DMS153 (cell line): Measurements from ENCODE around the gene LAMB1.
"Not testable (repeated sequence)": the region's sequence is repeated elsewhere in the genome, so short reads cannot be mapped to it uniquely, and the experiment has no call there.

Source experiments
- DNase-seq: peaks from one replicate; lab custom pipeline; 2025; lab: John Stamatoyannopoulos, UW

LAMB1 gene

DNA sequence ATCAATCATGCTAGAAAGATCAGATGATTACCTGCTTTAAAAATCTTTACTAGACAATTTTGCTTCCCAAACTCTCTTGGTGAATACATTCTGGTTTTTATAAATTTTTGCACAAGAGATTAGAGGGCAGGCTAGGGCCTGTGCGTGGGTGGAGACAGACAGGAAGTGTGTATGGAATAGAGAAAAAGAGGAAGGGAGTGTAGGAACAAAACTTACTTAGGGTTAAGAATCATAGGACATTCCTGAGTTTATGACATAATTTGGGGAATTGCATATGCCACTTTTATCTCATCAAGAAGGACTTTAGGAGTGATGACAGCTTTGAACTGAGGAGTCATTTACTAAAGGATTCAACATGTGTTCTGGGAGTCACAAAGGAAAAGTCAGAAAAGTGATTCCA is 31.3 kb downstream of the LAMB1 start:
- no peak for DNase-seq

DNA sequence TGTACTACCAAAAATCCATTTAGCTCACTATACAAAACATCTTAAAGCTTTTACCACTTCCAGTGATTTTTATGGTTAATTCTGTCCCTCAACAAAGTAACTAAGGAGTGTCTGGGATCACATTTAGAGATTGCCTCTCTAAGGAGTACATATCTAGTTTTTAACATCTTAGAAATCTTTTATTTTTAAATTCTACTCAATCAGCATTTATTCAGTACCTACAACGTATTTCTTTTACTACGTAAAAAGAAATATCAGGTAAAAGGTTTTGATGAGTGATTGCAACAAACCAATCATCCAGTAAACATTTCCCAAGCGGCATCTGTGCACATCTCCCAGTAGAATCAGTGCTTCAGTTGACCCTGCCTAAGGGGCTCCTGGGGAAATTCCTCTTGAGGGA is 31.9 kb downstream of the LAMB1 start:
- no peak for DNase-seq

DNA sequence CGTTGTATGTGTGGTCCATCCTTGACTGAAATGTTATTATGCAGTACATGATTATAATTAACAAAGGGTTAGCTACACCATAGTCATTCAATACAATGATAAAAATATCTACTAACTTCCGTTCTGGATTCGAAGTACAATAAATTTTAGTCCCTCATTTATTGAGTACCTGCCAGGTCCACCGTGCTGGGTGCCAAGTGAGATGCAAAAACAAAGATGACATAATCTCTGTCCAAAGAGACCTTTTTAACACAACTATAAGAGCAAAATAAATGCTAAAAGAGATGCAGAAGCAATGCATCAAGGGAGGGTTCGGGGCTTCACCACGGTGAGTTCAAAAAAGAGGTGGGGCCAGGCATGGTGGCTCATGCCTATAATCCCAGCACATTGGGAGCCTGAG is 33.1 kb downstream of the LAMB1 start:
- no peak for DNase-seq

GRCh38 chr7:107968449-107968848 is 34.5 kb downstream of the LAMB1 start:
- no peak for DNase-seq

GRCh38 chr7:107967420-107967819 is 35.5 kb downstream of the LAMB1 start:
- no peak for DNase-seq

DNA sequence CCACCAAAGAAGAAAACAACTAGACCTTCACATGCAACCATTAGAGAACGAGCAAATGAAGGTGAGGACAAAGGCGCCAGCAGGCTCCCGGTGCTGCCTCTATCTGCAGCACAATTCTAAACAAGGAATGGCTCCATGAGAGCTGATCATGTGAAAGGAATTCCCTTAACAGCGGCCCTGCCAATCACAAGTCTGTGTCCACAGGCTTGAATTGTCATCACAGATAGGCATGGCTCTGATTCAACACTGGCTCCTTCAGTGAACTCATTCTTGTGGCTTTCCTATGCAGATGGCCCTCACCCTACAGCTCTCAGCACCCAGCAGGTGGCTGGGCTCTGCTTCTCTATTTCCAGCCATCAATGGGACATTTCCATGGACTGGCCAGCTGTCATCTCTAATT is 36.2 kb downstream of the LAMB1 start:
- peak; percentile 62 for DNase-seq

- DNase-seq = no peak
Measured at GRCh38 chr7:107964510-107964909, 38.5 kb downstream of the LAMB1 start.

DNA sequence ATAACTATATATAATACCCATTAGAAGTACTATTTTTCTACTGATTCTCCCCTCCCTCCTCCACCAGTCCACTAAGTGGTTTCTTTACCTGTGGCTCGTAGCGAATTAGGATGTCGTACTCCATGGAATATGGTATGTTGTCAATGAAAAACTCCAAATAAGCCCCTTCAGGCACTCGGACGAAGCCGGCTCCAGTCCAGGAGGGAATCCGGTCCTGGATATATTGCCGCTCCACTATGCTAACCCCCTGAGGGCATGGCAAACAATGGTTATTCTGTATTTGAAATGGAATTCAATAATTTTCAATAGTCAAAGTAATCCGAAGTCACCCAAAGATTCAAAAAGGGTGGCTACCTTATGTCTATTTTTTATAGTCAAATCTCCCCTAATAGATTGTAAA is 40.1 kb downstream of the LAMB1 start:
- DNase-seq = no peak

DNA sequence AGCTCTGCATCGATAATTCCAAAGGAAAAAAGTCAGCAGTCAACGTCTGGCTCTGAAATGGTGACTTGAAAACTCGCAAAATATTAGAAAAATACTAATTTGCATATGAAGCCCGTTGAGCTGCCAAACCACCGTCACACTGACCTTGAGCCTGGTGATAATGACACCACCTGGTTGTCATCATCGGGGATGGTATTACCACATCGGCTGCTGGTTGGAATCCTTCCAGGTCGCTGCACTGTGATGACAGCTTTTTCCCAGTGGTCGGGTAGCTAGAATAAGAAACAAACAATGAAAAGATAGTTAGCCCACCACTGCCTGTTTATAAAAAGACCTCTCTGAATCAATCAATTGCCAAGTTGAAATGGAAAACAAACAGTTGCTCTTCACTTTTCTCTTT is 41.6 kb downstream of the LAMB1 start:
- DNase-seq = no peak

GRCh38 chr7:107960272-107960671 is 42.7 kb downstream of the LAMB1 start:
- no peak for DNase-seq

GRCh38 chr7:107959527-107959898 is 43.4 kb downstream of the LAMB1 start:
- DNase-seq = no peak

GRCh38 chr7:107958764-107959526 is 44.0 kb downstream of the LAMB1 start:
- no peak for DNase-seq

GRCh38 chr7:107957436-107957835 is 45.5 kb downstream of the LAMB1 start:
- DNase-seq = no peak

DNA sequence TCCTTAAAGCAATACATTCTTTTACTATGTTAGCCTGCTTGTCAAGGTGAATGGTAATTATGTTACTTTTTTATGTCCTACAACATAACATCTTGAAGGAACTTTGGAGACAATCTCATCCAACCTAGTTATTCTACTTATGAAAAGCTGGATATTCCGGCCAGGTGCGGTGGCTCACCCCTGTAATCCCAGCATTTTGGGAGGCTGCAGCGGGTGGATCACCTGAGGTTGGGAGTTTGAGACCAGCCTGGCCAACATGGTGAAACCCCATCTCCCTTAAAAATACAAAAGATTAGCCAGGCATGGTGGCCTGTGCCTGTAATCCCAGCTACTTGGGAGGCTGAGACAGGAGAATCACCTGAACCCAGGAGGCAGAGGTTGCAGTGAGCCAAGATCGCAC is 46.0 kb downstream of the LAMB1 start:
- DNase-seq = not testable (repeated sequence)

DNA sequence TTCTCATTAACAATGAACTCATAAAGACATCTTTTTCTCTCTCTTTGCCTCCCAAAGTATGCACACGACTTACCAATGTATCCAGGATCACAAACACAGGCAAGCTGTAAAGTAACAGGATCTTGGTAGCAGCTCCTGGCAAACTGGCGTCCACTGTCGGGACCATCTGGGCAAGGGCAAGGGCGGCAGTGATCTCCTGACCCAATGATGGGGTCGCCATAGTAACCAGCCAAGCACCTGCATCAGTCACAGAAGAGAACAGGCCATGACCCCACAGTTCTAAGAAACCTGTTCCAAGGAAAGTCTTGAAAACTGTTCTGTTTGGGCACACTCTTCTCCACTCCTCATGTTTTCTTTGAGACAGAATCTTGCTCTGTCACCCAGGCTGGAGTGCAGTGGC is 47.6 kb downstream of the LAMB1 start:
- no peak for DNase-seq

DNA sequence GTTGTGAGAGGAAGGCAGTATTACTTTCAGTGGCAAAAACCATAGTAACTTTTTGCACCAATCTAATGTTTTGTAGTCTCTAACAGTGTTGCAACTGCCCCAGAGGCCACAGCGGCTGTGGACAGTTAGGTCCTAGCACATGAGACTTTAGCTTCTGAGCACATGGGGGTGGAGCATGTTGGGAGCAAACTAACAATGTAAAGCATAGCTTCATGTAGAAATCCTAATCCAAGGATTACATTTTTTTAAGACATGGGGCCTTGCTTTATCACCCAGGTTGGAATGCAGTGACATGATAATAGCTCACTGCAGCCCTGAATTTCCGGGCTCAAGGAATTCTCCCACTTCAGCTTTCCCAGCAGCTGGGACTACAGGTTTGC is 49.0 kb downstream of the LAMB1 start:
- DNase-seq = no peak

DNA sequence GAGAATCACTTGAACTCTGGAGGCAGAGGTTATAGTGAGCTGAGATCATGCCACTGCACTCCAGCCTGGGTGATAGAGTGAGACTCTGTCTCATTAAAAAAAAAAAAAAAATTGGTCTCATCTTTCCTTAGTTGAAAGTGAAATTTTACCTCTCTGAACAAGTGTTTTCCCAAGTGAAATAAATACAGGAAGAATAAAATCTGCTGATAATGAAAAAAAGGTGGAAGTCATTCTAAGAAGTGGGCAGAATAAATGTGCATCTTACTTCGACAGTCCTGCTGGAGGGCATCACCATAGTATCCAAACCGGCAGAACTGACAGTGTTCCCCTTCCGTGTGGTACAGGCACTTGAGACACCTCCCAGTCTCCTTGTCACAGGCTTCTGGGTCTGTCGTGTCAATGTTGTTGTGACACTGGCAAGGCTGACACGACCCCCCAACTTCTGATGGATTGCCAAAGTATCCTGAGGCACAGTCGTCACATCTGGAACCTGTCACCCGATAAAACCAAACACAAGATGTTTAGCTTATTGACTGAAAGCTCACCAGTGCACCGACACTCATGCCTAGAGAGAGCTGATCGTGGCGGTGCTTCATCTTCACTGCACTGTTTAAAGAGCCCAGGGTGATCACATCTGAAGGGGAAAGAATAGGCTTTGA is 49.6 kb downstream of the LAMB1 start:
- no peak for DNase-seq

DNA sequence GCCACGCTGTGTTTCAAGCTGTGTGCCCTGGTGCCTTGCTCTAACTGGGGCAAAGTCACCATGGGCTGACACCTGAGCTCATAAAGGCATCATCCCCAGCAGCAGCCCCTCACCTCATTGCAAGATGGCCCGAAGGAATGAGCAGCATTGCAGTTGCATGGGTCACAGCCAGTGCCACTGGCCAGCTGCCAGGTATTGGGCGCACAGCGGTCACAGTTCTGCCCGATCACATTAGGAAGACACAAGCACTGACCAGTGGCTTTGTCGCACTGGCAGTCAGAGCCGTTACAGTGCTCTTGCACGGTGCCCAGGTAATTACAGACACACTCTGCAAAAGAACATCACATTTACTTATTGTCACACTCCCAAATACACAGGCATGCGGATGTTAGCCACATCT is 51.1 kb downstream of the LAMB1 start:
- DNase-seq = no peak

GRCh38 chr7:107951172-107951787 is 51.7 kb downstream of the LAMB1 start:
- no peak for DNase-seq

- DNase-seq = no peak
Measured at GRCh38 chr7:107949443-107949935, 53.5 kb downstream of the LAMB1 start.

DNA sequence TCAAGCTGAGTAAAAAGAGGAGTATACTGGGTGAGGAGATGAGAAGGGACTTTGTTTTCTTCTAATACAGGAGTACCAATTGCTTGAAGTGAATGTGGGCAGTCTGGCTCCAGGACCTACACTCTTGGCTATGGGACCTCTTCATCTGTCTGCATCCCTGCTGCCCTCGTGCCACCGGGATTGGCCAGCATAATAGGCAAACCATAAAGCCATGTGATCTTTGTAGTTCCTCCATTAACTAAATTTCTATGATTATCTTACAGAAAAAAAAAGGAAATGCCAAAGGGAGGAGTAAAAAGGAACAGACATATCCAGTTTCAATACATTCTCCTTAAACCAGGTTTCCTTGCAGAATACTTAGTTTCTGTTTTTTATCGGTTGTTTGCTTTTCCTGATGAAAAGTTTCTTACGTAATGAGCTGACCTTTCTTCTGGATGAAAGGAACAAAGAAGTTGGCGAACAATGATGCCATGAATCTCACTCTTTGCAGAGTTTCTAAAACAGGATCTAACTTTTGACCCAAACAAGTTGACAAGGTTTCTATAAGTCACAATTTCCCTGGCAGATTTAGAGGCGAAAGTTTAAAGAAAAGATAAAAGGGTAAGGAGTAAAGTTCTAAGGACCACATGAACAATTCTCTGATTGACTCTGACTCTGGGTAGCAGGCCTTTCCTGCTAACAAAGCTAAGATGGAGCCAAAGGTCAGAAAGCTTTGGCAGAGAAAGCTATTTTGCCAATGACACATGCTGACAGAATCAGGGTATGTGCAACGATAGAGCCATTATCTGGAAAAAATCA is 54.1 kb downstream of the LAMB1 start:
- DNase-seq = no peak

DNA sequence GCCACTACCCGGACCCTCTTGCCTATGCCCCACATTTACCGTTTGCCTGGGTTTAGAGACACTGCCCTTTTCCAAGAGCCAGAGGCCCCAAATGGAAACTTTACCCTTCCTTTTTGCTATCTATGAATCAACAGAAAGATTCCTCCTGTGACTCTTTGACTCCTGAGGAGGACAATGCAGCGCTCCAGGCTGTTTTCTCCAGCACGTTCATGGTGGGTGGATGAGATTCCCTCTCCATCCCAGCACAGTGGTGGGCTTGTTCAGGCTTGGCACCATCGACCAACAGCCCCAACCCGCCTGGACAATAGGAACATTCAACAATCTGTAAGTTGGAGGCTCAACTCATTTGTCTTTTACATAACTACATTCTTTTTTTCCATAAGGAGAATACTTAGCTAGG is 56.1 kb downstream of the LAMB1 start:
- DNase-seq = no peak

GRCh38 chr7:107946451-107946850 is 56.5 kb downstream of the LAMB1 start:
- DNase-seq = no peak
